ENCODE results near the gene TRMT44. TPM values are rescaled to one million over a fixed set of nuclear protein-coding genes. Genes with fewer than 3 reads are reported as not detected.

Gene TRMT44
- polyA plus RNA-seq, 1 donor (not counting 4 experiments of a cell fraction or from before 2014, with no cell fraction given): 8.8 TPM

- peaks cover 73% of the 10 kb centered on the region for H3K79me2 ChIP-seq (ENCODE audit: control insufficient read depth, insufficient read depth, low read length)
- FAIRE-seq: no peak
Measured at GRCh38 chr4:8443801-8444200, 3.2 kb downstream of the TRMT44 start.

GRCh38 chr4:8446122-8446521 is 5.5 kb downstream of the TRMT44 start:
- H3K36me3 ChIP-seq (ENCODE audit: control insufficient read depth in 2 of 2, extremely low read depth in 1 of 2, insufficient read depth in 2 of 2, low read length in 2 of 2): peaks cover 11 to 23% of the 10 kb centered on the region in 2 experiments
- no peak overlapping the region for H3K27ac ChIP-seq (ENCODE audit: control insufficient read depth, insufficient read depth, low read length)
- H3K79me2 ChIP-seq (ENCODE audit: control insufficient read depth, insufficient read depth, low read length): peaks cover 56% of the 10 kb centered on the region
- TF ChIP-seq EZH2 (IDR thresholded peaks at IDR 0.05; ENCODE audit: low read length): no peak
- no peak overlapping the region for H3K9ac ChIP-seq (ENCODE audit: control insufficient read depth, extremely low read depth, insufficient read depth, low read length)
- H4K20me1 ChIP-seq (ENCODE audit: control insufficient read depth, extremely low read depth, insufficient read depth, low read length): no peaks in the 10 kb centered on the region
- dilution Hi-C loops (cut with MboI; ENCODE audit: extremely low pct_ligation_motif_present, low sequenced_read_pairs): no loop called here
- H3K9me3 ChIP-seq (ENCODE audit: control insufficient read depth, low read depth, low read length): no peaks in the 10 kb centered on the region
- DNase-seq (ENCODE audit: low read depth, low spot score) (no peak), FAIRE-seq (no peak)
- no peak overlapping the region for H3K4me3 ChIP-seq (ENCODE audit: control insufficient read depth in 2 of 3, extremely low read depth in 1 of 3, insufficient read depth in 2 of 3, low read depth in 1 of 3, low read length in 3 of 3)
- H3K9me1 ChIP-seq (ENCODE audit: control insufficient read depth, extremely low read depth, insufficient read depth, low read length): peaks cover 5% of the 10 kb centered on the region
- no peak overlapping the region for H3K4me2 ChIP-seq (ENCODE audit: control insufficient read depth, extremely low read depth, insufficient read depth, low read depth, low read length)
- no peaks in the 10 kb centered on the region for H3K27me3 ChIP-seq (ENCODE audit: control insufficient read depth, extremely low read depth, insufficient read depth, low read length)
- H2AFZ ChIP-seq (ENCODE audit: control insufficient read depth, low read length): no peak overlapping the region
- H3K4me1 ChIP-seq (ENCODE audit: control insufficient read depth, extremely low read depth, insufficient read depth, low read length): peaks cover 12% of the 10 kb centered on the region

More at GRCh38 chr4:8443801-8444200, 3.2 kb downstream of the TRMT44 start:
- no peaks in the 10 kb centered on the region for H3K9me3 ChIP-seq (ENCODE audit: control insufficient read depth, low read depth, low read length)
- DNase-seq (ENCODE audit: low read depth, low spot score): no peak
- no peak overlapping the region for H3K4me3 ChIP-seq (ENCODE audit: control insufficient read depth in 2 of 3, extremely low read depth in 1 of 3, insufficient read depth in 2 of 3, low read depth in 1 of 3, low read length in 3 of 3)
- H3K4me2 ChIP-seq (ENCODE audit: control insufficient read depth, extremely low read depth, insufficient read depth, low read depth, low read length): no peak overlapping the region
- no peak overlapping the region for H3K27ac ChIP-seq (ENCODE audit: control insufficient read depth, insufficient read depth, low read length)
- H2AFZ ChIP-seq (ENCODE audit: control insufficient read depth, low read length): no peak overlapping the region
- H3K4me1 ChIP-seq (ENCODE audit: control insufficient read depth, extremely low read depth, insufficient read depth, low read length): peaks cover 20% of the 10 kb centered on the region
- H3K9ac ChIP-seq (ENCODE audit: control insufficient read depth, extremely low read depth, insufficient read depth, low read length): no peak overlapping the region
- no peaks in the 10 kb centered on the region for H3K27me3 ChIP-seq (ENCODE audit: control insufficient read depth, extremely low read depth, insufficient read depth, low read length)
- peaks cover 5% of the 10 kb centered on the region for H3K9me1 ChIP-seq (ENCODE audit: control insufficient read depth, extremely low read depth, insufficient read depth, low read length)
- peaks cover 11 to 21% of the 10 kb centered on the region in 2 experiments for H3K36me3 ChIP-seq (ENCODE audit: control insufficient read depth in 2 of 2, extremely low read depth in 1 of 2, insufficient read depth in 2 of 2, low read length in 2 of 2)
- H4K20me1 ChIP-seq (ENCODE audit: control insufficient read depth, extremely low read depth, insufficient read depth, low read length): no peaks in the 10 kb centered on the region
- no peak for TF ChIP-seq CTCF (optimal IDR thresholded peaks at IDR 0.05 in 1 of 3, IDR thresholded peaks at IDR 0.05 in 1 of 3, conservative IDR thresholded peaks at IDR 0.05 in 1 of 3; ENCODE audit: extremely low read depth in 1 of 3, insufficient read depth in 2 of 3, low read length in 3 of 3)
- no peak for TF ChIP-seq EZH2 (IDR thresholded peaks at IDR 0.05; ENCODE audit: low read length)
- dilution Hi-C loops (cut with MboI; ENCODE audit: extremely low pct_ligation_motif_present, low sequenced_read_pairs): no loop called here
